HG03520 (cell line): Measurements from ENCODE around the gene GAREM1.
"Not testable (repeated sequence)": the region's sequence is repeated elsewhere in the genome, so short reads cannot be mapped to it uniquely, and the experiment has no call there.

ENCODE experiments used
- ATAC-seq: cut with Tn5 transposase; IDR thresholded peaks from one replicate; pipeline ENCODE4 v1.9.1; 2021; ENCODE audit warnings: mild to moderate bottlenecking, moderate library complexity; ENCODE audit not compliant: unreplicated experiment

The GAREM1 gene

DNA sequence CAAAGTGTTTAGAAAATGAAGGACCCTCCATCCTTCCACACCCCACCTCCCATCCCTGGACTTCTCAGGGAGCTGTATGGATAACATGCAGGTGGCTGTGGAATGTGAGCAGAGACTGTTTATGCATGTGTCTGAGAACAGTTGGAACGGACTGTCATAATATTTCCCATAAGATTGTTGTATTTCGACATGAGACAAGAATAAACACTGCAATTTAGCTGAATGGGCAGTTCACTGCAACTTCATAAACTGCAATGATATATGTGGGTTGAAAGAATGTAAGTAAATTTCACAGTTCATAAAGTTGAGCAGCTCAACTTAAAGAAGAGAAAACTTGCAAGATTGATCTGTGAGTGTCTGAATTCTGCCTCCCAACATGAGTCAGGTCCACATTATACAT lies 206.3 kb downstream of the GAREM1 start:
- ATAC-seq, result no peak

DNA sequence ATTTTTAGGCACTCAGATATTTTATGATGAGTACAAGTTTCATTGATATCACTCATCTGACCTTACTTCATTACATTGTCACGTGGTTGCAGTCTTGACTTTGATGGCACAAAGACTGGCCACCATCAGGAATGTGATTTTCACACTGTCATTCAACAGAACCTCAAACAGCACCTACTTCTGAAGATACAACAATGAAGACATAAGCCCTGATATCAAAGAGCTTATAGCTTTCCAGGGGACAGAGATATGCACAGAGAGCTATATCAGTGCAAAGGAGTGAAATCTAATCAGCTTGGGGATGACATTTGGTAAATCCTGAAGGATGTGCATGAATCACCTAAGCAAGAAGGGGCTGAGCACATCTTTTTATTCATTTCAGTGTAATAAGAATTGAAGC lies 208.6 kb downstream of the GAREM1 start:
- no peak for ATAC-seq

DNA sequence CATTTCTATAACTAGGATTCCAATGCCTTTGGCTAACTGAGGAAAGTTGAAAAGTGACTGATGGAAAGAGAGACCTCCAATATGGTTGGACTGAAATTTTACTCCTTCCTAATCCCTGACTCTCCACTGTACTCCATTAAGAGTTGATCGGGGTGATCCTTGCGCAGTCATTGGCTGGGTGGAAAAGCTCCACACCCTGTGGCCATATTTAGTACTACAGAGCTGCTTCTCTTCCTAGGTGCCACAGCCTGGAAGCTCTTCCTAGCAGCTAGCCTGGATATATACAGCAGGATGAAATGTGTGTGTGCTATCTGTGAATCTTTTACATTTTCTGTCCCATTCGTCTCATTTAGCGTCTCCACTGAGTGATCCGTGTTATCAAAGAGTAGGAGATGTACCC lies 209.7 kb downstream of the GAREM1 start:
- ATAC-seq, result no peak

DNA sequence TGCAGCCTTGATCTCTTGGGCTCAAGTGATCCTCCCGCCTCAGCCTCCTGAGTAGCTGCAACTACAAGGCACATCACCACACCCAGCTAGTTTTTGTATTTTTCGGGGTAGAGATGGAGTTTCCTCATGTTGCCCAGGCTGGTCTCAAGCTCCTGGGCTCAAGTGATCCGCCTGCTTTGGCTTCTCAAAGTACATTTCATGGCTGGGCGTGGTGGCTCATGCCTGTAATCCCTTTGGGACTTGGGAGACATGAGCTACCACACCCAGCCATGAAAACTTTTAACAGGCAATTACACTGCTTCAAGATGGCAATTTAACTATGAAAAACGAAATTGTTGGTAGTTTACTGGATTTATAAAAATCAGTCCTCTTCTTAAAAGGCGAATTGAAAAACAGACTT lies 211.1 kb downstream of the GAREM1 start:
- no peak for ATAC-seq

DNA sequence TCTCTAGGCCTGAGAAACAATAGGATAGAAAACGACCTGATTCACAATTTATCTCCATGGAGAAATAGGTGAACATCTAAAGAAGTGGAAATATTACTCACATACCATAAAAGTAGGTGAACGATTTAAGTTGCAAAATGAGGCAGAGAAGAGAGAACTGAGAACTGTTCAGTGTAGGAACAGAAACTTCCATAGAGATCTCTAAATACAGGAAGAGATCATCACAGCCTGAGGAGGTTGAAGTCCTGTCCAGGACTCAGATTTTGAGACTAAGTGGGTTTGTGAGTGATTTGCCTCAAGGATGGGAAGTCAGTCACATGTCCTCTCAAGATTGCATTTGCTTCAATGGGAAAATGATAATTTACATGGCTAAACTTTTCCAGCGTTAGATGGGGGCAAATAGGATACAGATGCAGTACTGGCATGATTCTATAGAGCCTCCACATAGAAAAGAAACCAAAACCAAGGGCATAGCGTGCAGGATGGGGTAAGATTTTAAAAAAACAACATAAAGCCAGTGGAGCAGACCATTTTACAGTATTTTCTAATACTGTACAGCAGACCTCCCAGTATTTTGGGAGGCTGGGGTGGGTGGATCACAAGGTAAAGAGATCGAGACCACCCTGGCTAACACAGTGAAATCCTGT lies 212.0 kb downstream of the GAREM1 start:
- no peak for ATAC-seq

DNA sequence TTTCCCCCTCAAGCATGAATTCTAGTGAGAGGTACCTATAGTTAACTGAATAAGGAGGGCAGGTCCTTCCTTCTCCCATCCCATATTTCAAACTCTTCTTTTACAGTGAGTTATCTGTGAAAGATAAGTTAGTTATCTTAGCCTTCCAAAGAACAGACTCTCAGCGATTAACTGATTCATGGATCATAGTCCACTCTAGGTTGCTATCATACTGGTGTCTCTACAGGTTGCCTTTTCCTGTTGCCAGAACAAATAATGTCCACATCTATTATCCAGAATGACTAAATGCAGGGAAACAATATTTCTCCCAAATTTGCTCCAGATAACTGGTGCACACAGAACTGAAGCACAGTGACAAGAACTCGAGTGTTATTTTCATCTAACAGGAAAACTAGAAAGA lies 212.5 kb downstream of the GAREM1 start:
- no peak for ATAC-seq

DNA sequence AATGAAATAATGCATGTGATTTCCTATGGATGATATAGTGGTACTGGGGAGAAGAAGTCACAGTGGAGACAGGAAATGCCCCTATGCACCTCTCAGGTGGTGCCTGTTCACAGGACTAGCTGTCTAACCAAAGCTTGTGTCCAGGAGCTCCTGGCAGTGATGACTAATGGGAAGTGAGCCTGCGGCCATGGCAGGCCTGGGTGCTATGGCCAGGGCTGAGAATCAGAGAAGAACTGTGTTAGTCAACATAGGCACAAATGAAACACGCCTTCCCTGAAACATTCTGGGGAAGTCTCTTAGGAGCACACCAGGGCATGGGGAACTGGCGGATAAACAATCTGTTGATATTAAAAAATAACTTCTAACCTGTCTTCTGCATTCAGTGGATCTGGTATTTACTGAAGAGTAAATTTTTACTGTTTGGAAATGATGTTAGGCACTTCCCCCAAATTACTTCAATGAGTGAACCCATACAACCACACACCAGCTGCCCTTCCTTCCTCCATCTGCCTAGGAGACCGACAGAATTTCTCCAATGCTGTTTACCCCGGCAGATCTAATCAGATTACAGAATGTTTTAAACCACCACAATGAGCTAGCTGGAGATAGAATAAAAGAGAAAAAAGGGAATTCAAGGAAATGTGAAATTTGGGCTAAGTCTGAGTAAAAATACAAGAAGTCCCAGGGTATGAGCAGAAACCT lies 213.4 kb downstream of the GAREM1 start:
- no peak for ATAC-seq

DNA sequence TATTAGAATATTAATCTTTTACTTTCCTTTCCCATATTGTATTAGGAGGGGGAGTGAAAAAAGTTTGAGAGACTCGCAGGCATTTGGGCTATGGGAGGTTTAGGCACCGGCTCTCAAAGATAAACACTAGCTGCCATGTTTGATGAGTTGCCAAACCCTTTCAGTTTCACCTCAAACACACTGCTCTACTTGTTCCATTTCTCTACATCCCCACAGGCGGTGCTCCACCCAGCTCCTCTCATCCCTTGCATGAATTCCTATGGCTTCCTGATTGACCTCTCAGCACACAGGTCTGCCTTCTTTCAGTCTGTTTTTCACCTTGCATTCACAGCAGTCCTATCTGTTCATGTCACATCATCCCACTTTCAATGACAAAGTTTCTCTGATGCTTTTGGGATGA lies 215.1 kb downstream of the GAREM1 start:
- ATAC-seq, result no peak

DNA sequence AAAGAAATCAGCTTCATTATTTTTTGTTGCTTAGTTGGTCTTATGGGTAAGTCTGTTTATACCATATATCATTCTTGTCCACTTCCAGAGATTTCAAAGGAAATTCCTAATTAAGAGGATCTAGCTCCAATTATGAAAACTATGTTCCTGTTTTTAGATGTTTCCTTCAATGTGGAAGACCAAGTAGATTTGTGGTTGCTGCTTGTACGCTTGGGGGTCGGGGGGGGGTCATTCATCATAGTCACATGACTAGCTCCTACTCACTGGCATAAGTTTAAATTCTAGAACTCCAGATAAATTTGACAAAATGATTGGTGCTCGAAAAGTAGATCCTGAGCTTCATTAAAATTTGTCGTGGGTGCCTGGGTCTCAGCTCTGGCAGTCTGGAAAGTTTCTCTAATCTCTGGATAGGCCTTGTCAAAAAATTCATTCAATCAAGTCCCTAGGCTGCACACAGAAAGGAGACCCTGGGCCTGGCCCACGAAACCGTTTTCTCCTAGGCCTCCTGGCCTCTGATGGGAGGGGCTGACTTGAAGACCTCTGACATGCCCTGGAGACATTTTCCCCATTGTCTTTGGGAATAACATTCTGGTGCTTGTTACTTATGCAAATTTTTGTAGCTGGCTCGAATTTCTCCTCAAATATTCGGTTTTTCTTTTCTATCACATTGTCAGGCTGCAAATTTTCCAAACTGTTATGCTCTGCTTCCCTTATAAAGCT lies 218.4 kb downstream of the GAREM1 start:
- no peak for ATAC-seq

DNA sequence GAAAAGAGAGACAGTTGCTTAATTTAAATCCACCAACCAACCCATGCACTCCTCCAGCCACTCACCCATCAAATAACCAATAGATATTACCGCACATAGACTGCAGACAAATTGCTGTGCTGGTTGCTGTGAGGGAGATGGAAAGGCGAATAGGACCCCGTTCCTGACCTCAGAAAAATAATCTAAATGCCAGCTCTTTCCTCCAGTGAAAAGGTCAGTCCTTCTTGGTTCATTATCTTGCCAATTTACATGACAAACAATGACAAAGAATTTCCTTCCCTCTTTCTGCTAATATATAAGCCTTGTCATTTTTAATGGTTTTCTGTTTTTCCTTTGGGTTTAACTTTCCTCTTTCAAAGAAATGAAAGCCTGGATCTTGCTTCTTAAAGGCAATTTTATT lies 219.2 kb downstream of the GAREM1 start:
- ATAC-seq, result no peak

DNA sequence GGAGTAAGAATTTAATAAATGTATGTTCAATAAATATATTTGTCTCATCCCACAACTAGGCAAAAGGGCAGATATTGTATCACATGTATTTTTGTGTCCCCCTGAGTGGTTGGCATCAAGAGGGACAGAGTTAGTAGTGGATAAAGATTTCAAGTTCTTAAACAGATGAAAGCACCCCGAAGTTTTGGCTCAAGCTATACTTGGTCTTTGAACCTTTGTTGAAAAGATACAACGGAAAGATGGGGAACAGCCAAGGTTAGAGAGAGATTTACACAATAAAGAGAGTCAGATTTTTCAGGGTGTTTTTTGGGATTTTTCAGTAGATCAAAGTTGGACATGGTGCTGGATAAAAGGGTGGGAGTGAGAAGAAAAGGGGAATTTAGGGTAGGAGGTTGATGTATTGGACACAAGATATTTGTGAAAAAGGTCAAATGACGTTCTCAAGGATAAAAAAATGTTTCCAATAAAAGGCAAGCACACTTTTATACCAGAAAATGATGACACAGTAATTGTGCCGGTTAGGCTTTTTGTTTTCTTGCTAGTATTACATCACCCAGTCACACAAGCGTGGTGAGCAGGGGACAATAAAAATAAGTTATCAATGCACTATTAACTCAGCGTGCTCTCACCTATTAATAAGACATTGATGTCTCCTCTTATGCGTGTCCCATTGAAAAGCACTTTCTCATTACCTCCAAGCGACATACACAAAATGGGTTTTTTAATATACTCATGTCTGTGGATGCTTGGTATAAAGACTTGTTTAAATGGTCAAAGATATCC lies 221.3 kb downstream of the GAREM1 start:
- ATAC-seq, result no peak

DNA sequence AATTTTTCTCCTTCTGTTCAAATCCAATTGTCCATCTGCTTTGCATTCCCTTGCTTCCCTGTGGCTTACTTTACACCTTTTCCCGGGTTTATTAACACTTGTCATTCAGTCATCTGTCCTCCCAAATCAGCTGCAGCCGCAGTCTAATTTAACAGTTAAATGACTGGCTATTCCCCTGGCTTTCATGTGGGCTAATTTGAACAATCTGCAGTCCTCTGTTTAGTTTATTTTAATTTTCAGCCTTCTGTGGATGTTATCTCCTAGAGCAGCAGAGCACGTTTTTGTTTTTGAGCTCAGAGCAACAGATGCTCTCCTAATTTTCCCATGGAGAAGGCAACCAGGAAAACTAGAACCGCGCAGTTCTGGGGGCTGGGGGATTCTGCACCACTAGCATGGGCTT lies 225.8 kb downstream of the GAREM1 start:
- no peak for ATAC-seq

DNA sequence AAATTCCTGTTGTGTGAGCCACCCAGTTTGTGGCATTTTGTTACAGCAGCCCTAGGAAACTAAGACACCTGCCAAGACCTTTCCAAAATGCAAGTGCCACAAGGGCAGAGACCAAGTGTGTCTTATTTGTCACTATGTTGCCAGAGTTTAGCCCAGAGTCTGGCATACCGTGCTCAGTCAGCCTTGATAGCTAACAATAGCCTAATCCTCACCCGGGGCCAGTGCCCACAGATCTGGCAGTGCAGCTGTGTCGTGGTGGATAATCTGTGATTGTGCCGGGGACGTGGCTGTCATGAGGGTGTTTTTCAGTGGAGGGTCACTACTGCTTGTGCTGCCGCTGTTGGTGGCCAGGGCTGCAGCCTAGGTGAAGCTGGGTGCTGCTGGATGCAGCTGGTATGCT lies 227.3 kb downstream of the GAREM1 start:
- no peak for ATAC-seq

DNA sequence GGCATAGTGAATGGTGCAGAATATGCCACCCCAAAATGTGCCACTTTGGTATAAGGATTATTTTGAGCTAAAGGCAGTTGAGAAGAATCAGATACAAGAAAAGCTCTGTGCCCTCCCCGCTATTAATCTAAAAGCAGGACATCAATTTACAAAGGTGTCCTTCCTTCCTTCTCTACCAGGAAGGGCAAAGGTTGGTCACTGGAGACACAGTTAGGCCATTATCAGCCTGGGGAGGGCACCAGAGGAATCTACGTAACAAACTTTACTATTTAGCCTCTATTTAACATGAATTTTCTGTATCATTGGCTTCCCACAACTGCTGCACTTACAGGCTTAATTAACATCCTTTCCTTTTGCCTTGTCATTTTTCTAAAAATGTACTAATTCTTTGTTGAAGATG lies 228.3 kb downstream of the GAREM1 start:
- ATAC-seq, result no peak

DNA sequence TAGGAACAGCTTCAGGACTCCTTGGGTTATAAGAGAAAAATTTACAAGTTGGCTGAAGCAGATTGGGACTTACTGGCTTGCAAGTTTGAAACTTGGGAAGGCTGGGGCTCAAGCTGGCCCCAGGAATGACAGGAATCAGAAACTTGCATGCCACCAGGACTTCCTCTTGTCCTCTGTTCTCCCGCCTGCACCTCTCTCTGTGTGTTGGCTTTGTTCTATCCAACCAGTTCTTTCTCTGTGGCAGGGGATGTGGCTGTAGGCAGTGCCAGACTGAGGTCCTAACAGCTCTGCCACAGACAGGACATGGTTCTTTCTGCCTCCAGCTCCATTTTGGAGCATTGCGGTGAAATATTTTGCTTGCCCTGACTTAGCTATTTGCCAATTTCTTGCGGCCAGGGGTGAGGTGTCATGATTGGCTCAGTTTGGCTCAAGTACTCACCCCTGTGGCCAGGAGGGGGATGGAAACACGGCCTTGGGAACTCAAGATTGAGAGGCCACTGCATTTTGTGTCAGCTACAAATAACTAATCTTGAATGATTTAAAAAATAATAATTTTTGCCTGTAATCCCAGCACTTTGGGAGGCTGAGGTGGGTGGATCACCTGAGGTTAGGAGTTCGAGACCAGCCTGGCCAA lies 231.9 kb downstream of the GAREM1 start:
- no peak for ATAC-seq

DNA sequence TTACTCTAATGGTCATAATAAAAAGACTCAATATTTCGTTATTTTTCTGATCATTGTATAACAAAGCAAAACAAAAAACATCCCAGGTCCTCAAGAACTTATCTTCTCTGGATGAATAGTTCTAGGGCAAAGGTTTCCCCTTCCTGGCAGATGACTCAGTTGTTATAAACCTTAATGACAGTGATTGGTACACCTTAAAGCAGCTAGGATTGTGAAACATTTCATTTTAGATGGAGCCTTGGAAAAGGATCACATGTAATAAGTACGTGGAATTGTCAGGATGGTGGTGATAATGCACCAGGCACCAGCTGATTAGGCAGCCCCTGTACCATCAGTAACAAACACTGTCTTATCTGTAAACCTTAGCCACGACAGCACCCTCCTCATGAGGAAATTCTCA lies 233.6 kb downstream of the GAREM1 start:
- no peak for ATAC-seq

DNA sequence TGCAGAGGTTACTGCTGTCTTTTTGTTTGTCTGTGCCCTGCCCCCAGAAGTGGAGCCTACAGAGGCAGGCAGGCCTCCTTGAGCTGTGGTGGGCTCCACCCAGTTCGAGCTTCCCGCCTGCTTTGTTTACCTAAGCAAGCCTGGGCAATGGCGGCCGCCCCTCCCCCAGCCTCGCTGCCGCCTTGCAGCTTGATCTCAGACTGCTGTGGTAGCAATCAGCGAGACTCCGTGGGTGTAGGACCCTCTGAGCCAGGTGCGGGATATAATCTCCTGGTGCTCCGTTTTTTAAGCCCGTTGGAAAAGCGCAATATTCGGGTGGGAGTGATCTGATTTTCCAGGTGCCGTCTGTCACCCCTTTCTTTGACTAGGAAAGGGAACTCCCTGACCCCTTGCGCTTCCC lies 237.3 kb downstream of the GAREM1 start:
- not testable (repeated sequence) for ATAC-seq

DNA sequence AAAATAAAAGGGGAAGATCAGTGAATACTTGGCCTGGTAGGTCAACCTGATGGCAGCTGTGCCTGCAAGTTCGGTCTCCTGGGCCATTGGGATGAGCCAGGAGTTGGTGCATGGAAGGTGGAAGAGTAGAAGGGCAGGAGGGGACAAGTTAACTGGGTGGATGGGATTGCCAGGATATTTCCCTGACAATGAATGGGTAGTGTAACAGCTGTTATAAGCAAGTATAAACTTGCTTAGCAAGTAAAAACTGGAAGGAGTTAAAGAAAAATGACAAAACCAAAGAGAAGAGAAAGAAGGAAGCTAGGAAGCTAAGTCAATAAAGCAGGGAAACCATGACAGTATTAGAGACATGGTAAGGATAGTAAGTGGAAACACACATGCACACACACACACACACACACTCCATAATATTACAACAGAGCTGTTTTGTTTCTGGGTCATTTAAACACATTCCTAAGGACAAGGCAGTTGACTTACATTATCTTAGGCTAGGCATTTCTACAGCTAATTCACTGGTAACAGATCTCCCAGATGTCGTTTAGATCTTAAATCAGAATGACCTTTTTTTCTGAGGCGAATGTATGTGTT lies 251.2 kb downstream of the GAREM1 start:
- no peak for ATAC-seq

DNA sequence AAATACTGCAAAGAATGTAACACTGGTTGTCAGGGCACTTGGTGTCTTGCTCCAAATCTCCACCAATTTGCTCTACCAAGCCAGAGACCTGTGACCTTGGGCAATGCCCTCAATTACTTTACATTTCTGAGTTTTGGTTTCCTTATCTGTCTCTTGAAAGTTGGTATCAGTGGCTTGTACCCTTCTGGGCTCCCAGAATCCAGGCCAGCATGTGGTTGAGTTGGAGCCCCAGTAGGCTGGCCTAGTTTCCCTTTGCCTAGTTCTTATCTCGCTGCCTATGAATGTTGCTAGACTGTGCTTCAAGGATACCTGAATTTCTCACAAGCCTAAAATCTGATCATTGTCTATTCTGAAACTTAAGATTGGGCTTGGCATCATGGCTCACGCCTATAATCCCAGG lies 254.3 kb downstream of the GAREM1 start:
- ATAC-seq, result no peak

DNA sequence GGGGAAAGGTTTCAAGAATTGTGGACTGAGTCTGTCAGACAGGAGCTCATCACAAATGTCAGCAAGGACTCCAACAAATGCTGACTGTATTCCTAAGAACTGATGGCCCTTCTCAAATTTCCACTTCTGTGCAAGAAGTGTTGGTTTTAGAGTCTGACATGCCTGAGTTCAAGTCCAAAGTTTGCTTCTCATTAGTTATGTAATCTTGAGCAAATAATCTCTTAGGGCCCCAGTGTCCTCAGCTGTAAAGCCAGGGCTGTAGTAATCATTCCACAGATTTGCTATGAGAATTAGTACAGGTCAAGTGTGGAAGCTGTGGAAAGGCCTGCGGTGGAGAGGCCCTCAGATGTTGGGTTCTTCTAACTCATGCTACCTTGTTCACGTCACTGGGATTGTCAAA lies 257.0 kb downstream of the GAREM1 start:
- ATAC-seq, result no peak
